Heart left ventricle (tissue), 16 donors: ENCODE data around the gene RND3. TPM values are rescaled to one million over a fixed set of nuclear protein-coding genes. Genes with fewer than 3 reads are reported as not detected.

Source experiments
- ATAC-seq, 4 donors: fragments of 200-7000 bp; cut with Tn5 transposase; one replicate each; pipeline ENCODE4 v1.9.1; 2020 to 2022; ENCODE audit warnings: moderate library complexity in 4 of 4, mild to moderate bottlenecking in 3 of 4, moderate number of reproducible peaks in 1 of 4
- DNase-seq, 5 donors: peaks; one replicate each; pipeline ENCODE4 v3.0.0-alpha.2; 2020
- H3K27ac ChIP-seq, 12 donors: fragments of 200-600 bp; sonication (generic) in 4 of 12; one replicate each; pipeline versions ENCODE4 v1.5.0 to v1.8.0; 2016 to 2022; ENCODE audit warnings: mild to moderate bottlenecking in 2 of 12
- H3K27me3 ChIP-seq, 9 donors: fragments of 200-600 bp; sonication (generic) in 2 of 9; one replicate each; pipeline versions ENCODE4 v1.5.1 to v1.8.0; 2016 to 2022; ENCODE audit warnings: mild to moderate bottlenecking in 3 of 9
- H3K36me3 ChIP-seq, 9 donors: fragments of 200-600 bp; sonication (generic) in 2 of 9; one replicate each; pipeline versions ENCODE4 v1.5.0 to v1.8.0; 2018 to 2022; ENCODE audit warnings: mild to moderate bottlenecking in 2 of 9
- H3K4me1 ChIP-seq, 12 donors: fragments of 200-600 bp; sonication (generic) in 4 of 12; one replicate each; pipeline versions ENCODE4 v1.5.0 to v1.8.0; 2016 to 2022; ENCODE audit warnings: mild to moderate bottlenecking in 3 of 12
- H3K4me3 ChIP-seq, 12 donors: fragments of 200-600 bp; sonication (generic) in 4 of 12; one replicate each; pipeline versions ENCODE4 v1.5.0 to v1.8.0; 2017 to 2022; ENCODE audit warnings: mild to moderate bottlenecking in 9 of 12, moderate library complexity in 4 of 12
- H3K9me3 ChIP-seq, 12 donors: fragments of 200-600 bp; sonication (generic) in 4 of 12; one replicate each; pipeline versions ENCODE4 v1.5.0 to v1.8.0; 2016 to 2022; ENCODE audit warnings: mild to moderate bottlenecking in 1 of 12
- CTCF ChIP-seq, 12 donors: fragments of 200-600 bp; sonication (generic) in 4 of 12; IDR thresholded peaks; one replicate each; pipeline versions ENCODE4 v1.5.0 to v1.8.0; 2018 to 2022; ENCODE audit warnings: antibody characterized with exemption in 12 of 12, mild to moderate bottlenecking in 5 of 12
- POLR2A ChIP-seq, 2 donors: fragments of 450-650 bp; IDR thresholded peaks; one replicate each; pipeline ENCODE4 v1.6.1; 2017; ENCODE audit warnings: antibody characterized with exemption in 2 of 2, mild to moderate bottlenecking in 2 of 2, moderate library complexity in 2 of 2
- WGBS, 4 donors: extraction: QIAGEN DNeasy Blood & Tissue Kit in 2 of 4; methylation state at CpG; one replicate each; pipeline versions ENCODE4 v1.1.5 to v1.1.7; 2013 to 2018; 5-methylcytosine and 5-hydroxymethylcytosine counted together
- intact Hi-C, 10 donors: fragments of 100-400 bp; cut with DNase I; formaldehyde crosslinking; loops; one replicate each; pipeline versions ENCODE4 v1.11.1 to v1.14.2; 2022
- polyA plus RNA-seq, 2 donors: library from polyadenylated mRNA; stranded (reverse); fragments of 200-250 nt; gene quantifications; one replicate each; pipeline ENCODE4 v1.2.3, GENCODE V29; 2013
- total RNA-seq, 9 donors: library from RNA; depleted of rRNA in 2 of 9; stranded (reverse); fragments of >200 nt in 2 of 9; fragmentation: NEBNext Ultra II Directional in 3 of 9; extraction: Animal tissue kit (Norgen Biotek cat#: 25700) in 3 of 9; gene quantifications; one replicate each; pipeline versions ENCODE4 v1.1.0 to v1.2.4, GENCODE V29; 2016 to 2023
- donor health status: ischemic (EF 13 %, LVEDD 7.1; RV severe dilation, severe dysfunction).
- donor health status: healthy with polysubstance abuse.
- donor health status: DM: no; HTN: yes; CAD: no.
- donor health status: DM: no; HTN: no; CAD: no.
- donor health status: ischemic (EF 25% LVEDD 6.9; RV normal size, moderate dysfunction).
- donor health status: ischemic (EF 25% LVEDD 5.7; RV mildly dilated, moderate dysfunction).
- donor health status: healthy.
- donor health status: DM: yes; HTN: yes; CAD: no.
- donor health status: ischemic (EF 35%, LVEDD 5.7; RV mildly dilated, moderate dysfunction).
- donor health status: nonischemic (EF 11% LVEDD 7.7; RV severe dilation, severe dysfunction).
- donor health status: DM: yes; HTN: yes; CAD: no.
- donor health status: PGD.
- donor health status: ischemic (EF 29% LVEDD 5.4; RV normal size, mild dysfunction).
- donor health status: nonischemic (EF 23%, LVEDD 6.1; RV moderate dilation, normal function).

The RND3 gene
- total and polyA plus RNA-seq, 11 donors = 16.8 to 40.1 (median 30.2) TPM

GRCh38 chr2:150479075-150479915 is 8.2 kb downstream of the RND3 start:
- TF ChIP-seq POLR2A (IDR thresholded peaks at IDR 0.05) (no peak), CTCF (IDR thresholded peaks at IDR 0.05) (no peak)
- Histone ChIP-seq H3K27ac (peak overlapping the region; percentile 49 to 99 (median 78)), H3K4me1 (peaks cover 12 to 100% (median 88%) of the 10 kb centered on the region in 12 donors), H3K9me3 (no peaks in the 10 kb centered on the region), H3K4me3 (peak overlapping the region in 1 of 12 donors; percentile 2), H3K36me3 (peaks cover 0 to 7% (median 0%) of the 10 kb centered on the region in 9 donors), H3K27me3 (no peaks in the 10 kb centered on the region)
- DNase-seq (no peak), ATAC-seq (no peak)
- 39 to 50% (median 49%) methylated on average over 3 of the region's 3 CpGs for WGBS, 4 donors
- intact Hi-C loops = loop anchor here in 1 of 10 donors (5.0 kb wide), 1 partner anchor 197 kb away; no protein-coding TSS in a partner anchor

- H3K9me3 ChIP-seq = no peaks in the 10 kb centered on the region
- intact Hi-C loops = loop anchor here in 1 of 10 donors (5.0 kb wide), 1 partner anchor 196 kb away; no protein-coding TSS in a partner anchor
- H3K4me1 ChIP-seq = peaks cover 15 to 100% (median 89%) of the 10 kb centered on the region in 12 donors
- peak overlapping the region in 5 of 12 donors; percentile 1 to 8 (median 2) for H3K4me3 ChIP-seq
- peak overlapping the region; percentile 49 to 99 (median 78) for H3K27ac ChIP-seq
- DNase-seq (no peak), ATAC-seq (no peak)
- H3K27me3 ChIP-seq = no peaks in the 10 kb centered on the region
- WGBS, 4 donors = 24 to 28% (median 26%) methylated on average over 6 of the region's 6 CpGs
- peaks cover 0 to 15% (median 2%) of the 10 kb centered on the region in 9 donors for H3K36me3 ChIP-seq
- TF ChIP-seq POLR2A (IDR thresholded peaks at IDR 0.05) (no peak), CTCF (IDR thresholded peaks at IDR 0.05) (no peak)
Measured at GRCh38 chr2:150478200-150478974, 9.1 kb downstream of the RND3 start.

- Histone ChIP-seq H3K4me1 (peaks cover 15 to 100% (median 88%) of the 10 kb centered on the region in 12 donors), H3K9me3 (no peaks in the 10 kb centered on the region), H3K4me3 (peak overlapping the region in 3 of 12 donors; percentile 0 to 14 (median 2)), H3K27ac (peak overlapping the region in 11 of 12 donors; percentile 52 to 99 (median 79)), H3K27me3 (no peaks in the 10 kb centered on the region), H3K36me3 (peaks cover 0 to 24% (median 2%) of the 10 kb centered on the region in 9 donors)
- DNase-seq (peak in 1 of 5 donors; percentile 27), ATAC-seq (no peak)
- intact Hi-C loops = loop anchor here in 1 of 10 donors (5.0 kb wide), 1 partner anchor 195 kb away; no protein-coding TSS in a partner anchor
- no peak for TF ChIP-seq POLR2A (IDR thresholded peaks at IDR 0.05)
- TF ChIP-seq CTCF (IDR thresholded peaks at IDR 0.05) = no peak
- WGBS, 4 donors = 24 to 48% (median 39%) methylated on average over 3 of the region's 3 CpGs
Measured at GRCh38 chr2:150477347-150477746, 10.1 kb downstream of the RND3 start.
